HEK293 (cell line): ENCODE data around the gene MAGI1.

ENCODE experiments used
- CTCF ChIA-PET: fragments of 350-600 bp; formaldehyde crosslinking; extraction: SDS; loops from one replicate; lab custom pipeline; 2021; ENCODE audit warnings: antibody characterized with exemption; lab: Yijun Ruan, JAX
- POLR2A ChIA-PET: fragments of 300-600 bp; formaldehyde crosslinking; extraction: SDS; loops from one replicate; lab custom pipeline; 2020; ENCODE audit warnings: antibody characterized with exemption, inconsistent platforms; lab: Yijun Ruan, JAX
- H3K27ac ChIP-seq: fragments of 200-500 bp; sonication (Bioruptor generic); 2 replicates; pipeline ENCODE4 v1.5.1; 2014; ENCODE audit warnings: low read depth, low read length, control low read depth, inconsistent platforms; ENCODE audit errors: extremely low read depth
- H3K36me3 ChIP-seq, 2 experiments: fragments of 200-500 bp in 1 of 2; sonication (Bioruptor generic) in 1 of 2; 1 replicate in 1 of 2; 2 replicates in 1 of 2; pipeline ENCODE4 v1.5.1; 2014 to 2017; ENCODE audit warnings: inconsistent platforms in 2 of 2, low read length in 2 of 2; ENCODE audit not compliant: control insufficient read depth in 2 of 2, insufficient read depth in 1 of 2
- H3K4me1 ChIP-seq: fragments of 200-500 bp; sonication (Bioruptor generic); 2 replicates; pipeline ENCODE4 v1.5.1; 2014; ENCODE audit warnings: mild to moderate bottlenecking, low read length, inconsistent platforms; ENCODE audit not compliant: control insufficient read depth, insufficient read depth
- H3K4me3 ChIP-seq: 2 replicates; pipeline ENCODE4 v1.5.1; 2011; ENCODE audit warnings: low read depth, mild to moderate bottlenecking, control low read depth, low read length, moderate library complexity
- H3K9me3 ChIP-seq: fragments of 200-500 bp; sonication (Bioruptor generic); 2 replicates; pipeline ENCODE4 v1.5.1; 2014; ENCODE audit warnings: low read depth, low read length, inconsistent platforms; ENCODE audit not compliant: control insufficient read depth, insufficient read depth
- EGR2 ChIP-seq: fragments of 450-650 bp; formaldehyde crosslinking; IDR thresholded peaks from 2 replicates; pipeline ENCODE4 v1.5.1; 2016; ENCODE audit warnings: low read depth, missing biosample characterization, missing genetic modification characterization
- FEZF1 ChIP-seq: fragments of 450-650 bp; formaldehyde crosslinking; IDR thresholded peaks from 2 replicates; pipeline ENCODE4 v1.5.1; 2016; ENCODE audit warnings: missing biosample characterization, missing genetic modification characterization
- IKZF3 ChIP-seq: fragments of 450-650 bp; IDR thresholded peaks from 2 replicates; pipeline ENCODE4 v1.5.0; 2018; ENCODE audit warnings: missing biosample characterization, mild to moderate bottlenecking, missing genetic modification characterization, moderate library complexity
- KLF1 ChIP-seq: fragments of 450-650 bp; formaldehyde crosslinking; IDR thresholded peaks from 2 replicates; pipeline ENCODE4 v1.5.1; 2016; ENCODE audit warnings: missing biosample characterization, missing genetic modification characterization
- MZF1 ChIP-seq: fragments of 450-650 bp; formaldehyde crosslinking; IDR thresholded peaks from 2 replicates; pipeline ENCODE4 v1.5.1; 2017; ENCODE audit warnings: missing biosample characterization, missing genetic modification characterization, borderline replicate concordance
- OSR2 ChIP-seq: fragments of 450-650 bp; formaldehyde crosslinking; IDR thresholded peaks from 2 replicates; pipeline ENCODE4 v1.5.1; 2016; ENCODE audit warnings: missing biosample characterization, missing genetic modification characterization
- PRDM1 ChIP-seq: fragments of 450-650 bp; formaldehyde crosslinking; IDR thresholded peaks from 2 replicates; pipeline ENCODE4; 2016; ENCODE audit warnings: missing biosample characterization, missing genetic modification characterization
- SALL2 ChIP-seq: fragments of 450-650 bp; formaldehyde crosslinking; IDR thresholded peaks from 2 replicates; pipeline ENCODE4 v1.5.0; 2017; ENCODE audit warnings: missing biosample characterization, mild to moderate bottlenecking, missing genetic modification characterization, borderline replicate concordance
- SP3 ChIP-seq: fragments of 450-650 bp; formaldehyde crosslinking; IDR thresholded peaks from 2 replicates; pipeline ENCODE4 v1.5.1; 2016; ENCODE audit warnings: missing biosample characterization, missing genetic modification characterization
- SP7 ChIP-seq: fragments of 450-650 bp; formaldehyde crosslinking; IDR thresholded peaks from 2 replicates; pipeline ENCODE4 v1.5.1; 2016; ENCODE audit warnings: missing biosample characterization, missing genetic modification characterization
- WT1 ChIP-seq: fragments of 450-650 bp; formaldehyde crosslinking; IDR thresholded peaks from 2 replicates; pipeline ENCODE4 v1.5.1; 2016; ENCODE audit warnings: missing biosample characterization, missing genetic modification characterization
- ZFHX2 ChIP-seq: fragments of 450-650 bp; formaldehyde crosslinking; conservative IDR thresholded peaks from 2 replicates; pipeline ENCODE4 v1.5.1; 2016; ENCODE audit warnings: missing biosample characterization, missing genetic modification characterization
- ZNF112 ChIP-seq: fragments of 450-650 bp; formaldehyde crosslinking; IDR thresholded peaks from 2 replicates; pipeline ENCODE4 v1.5.0; 2017; ENCODE audit warnings: missing biosample characterization, missing genetic modification characterization
- ZNF175 ChIP-seq: fragments of 450-650 bp; formaldehyde crosslinking; IDR thresholded peaks from 2 replicates; pipeline ENCODE4 v1.5.1; 2016; ENCODE audit warnings: missing biosample characterization, missing genetic modification characterization
- ZNF292 ChIP-seq: fragments of 450-650 bp; formaldehyde crosslinking; IDR thresholded peaks from 2 replicates; pipeline ENCODE4 v1.5.1; 2016; ENCODE audit warnings: low read depth, missing biosample characterization, missing genetic modification characterization, borderline replicate concordance
- ZNF341 ChIP-seq: fragments of 450-650 bp; formaldehyde crosslinking; IDR thresholded peaks from 2 replicates; pipeline ENCODE4; 2016; ENCODE audit warnings: low read depth, missing biosample characterization, missing genetic modification characterization
- ZNF624 ChIP-seq: fragments of 450-650 bp; formaldehyde crosslinking; IDR thresholded peaks from 2 replicates; pipeline ENCODE4 v1.5.1; 2017; ENCODE audit warnings: missing biosample characterization, missing genetic modification characterization
- ZNF768 ChIP-seq: fragments of 450-650 bp; formaldehyde crosslinking; IDR thresholded peaks from 2 replicates; pipeline ENCODE4 v1.5.1; 2018; ENCODE audit warnings: missing biosample characterization, mild to moderate bottlenecking, missing genetic modification characterization
- ZNF785 ChIP-seq: fragments of 450-650 bp; formaldehyde crosslinking; IDR thresholded peaks from 2 replicates; pipeline ENCODE4 v1.5.1; 2016; ENCODE audit warnings: missing biosample characterization, missing genetic modification characterization
- ZNF792 ChIP-seq: fragments of 450-650 bp; formaldehyde crosslinking; IDR thresholded peaks from 2 replicates; pipeline ENCODE4 v1.5.1; 2016; ENCODE audit warnings: missing biosample characterization, missing genetic modification characterization
- ZXDB ChIP-seq: fragments of 450-650 bp; formaldehyde crosslinking; IDR thresholded peaks from 2 replicates; pipeline ENCODE4 v1.5.1; 2016; ENCODE audit warnings: missing biosample characterization, missing genetic modification characterization
- TF ChIP-seq, protein P1 (sequence below): fragments of 450-650 bp; formaldehyde crosslinking; IDR thresholded peaks from 2 replicates; pipeline ENCODE4 v1.5.1; 2017; ENCODE audit warnings: missing biosample characterization, missing genetic modification characterization
- TF ChIP-seq, protein P2 (sequence below): fragments of 450-650 bp; formaldehyde crosslinking; IDR thresholded peaks from 2 replicates; pipeline ENCODE4 v1.5.0; 2017; ENCODE audit warnings: missing biosample characterization, missing genetic modification characterization, borderline replicate concordance

Gene MAGI1

DNA sequence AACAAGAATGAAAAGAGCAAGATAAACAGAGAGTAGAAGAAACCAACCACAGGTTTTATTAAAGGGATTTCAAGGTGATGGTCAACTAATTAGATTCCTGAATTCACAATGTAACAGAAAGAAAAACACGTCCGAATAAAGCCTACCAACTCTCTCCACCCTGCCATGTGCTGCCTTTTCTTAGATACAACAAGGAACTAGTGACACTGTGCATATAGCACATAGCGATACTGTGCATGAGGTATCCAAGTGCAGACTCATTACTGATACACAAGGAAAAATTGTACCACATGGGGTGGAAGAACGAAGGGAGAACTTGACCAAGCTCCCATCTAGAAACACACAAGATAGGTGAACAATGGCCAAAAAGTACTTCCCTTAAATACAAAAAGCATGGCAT is 154.6 kb downstream of the MAGI1 start:
- no peaks in the 10 kb centered on the region for H3K9me3 ChIP-seq
- TF ChIP-seq FEZF1, result peak; percentile 22; the same call in 1 of the 2 replicates
- no peak for TF ChIP-seq OSR2
- TF ChIP-seq, all 188 proteins: peak for 1
- no peaks in the 10 kb centered on the region for H3K36me3 ChIP-seq
- no peak overlapping the region for H3K27ac ChIP-seq
- POLR2A ChIA-PET, result no interaction called here
- CTCF ChIA-PET, result no interaction called here
- peaks cover 4% of the 10 kb centered on the region; the same call in 1 of the 2 replicates for H3K4me1 ChIP-seq
- H3K4me3 ChIP-seq, result no peak overlapping the region

DNA sequence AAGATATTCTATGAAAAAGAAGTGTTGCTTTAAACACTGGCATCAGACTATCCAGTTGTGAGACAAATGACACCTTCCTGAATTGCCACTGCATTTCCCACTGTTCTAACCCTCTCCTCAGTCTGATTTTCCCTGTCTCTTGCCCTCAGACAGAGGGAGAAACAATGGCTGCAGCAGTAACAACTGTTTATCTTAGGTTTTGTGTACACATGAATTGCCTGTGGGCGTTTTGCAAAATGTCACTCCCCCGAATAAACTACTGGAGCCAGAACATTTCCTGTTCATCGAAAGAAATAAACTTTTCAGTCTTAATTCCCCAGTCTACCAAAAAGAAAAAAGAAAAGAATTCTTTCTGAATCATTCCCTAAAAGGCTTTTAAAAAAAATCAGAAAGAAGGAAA is 155.1 kb downstream of the MAGI1 start:
- Histone ChIP-seq H3K9me3 (no peaks in the 10 kb centered on the region), H3K27ac (no peak overlapping the region), H3K4me3 (no peak overlapping the region), H3K36me3 (no peaks in the 10 kb centered on the region), H3K4me1 (peaks cover 4% of the 10 kb centered on the region; the same call in 1 of the 2 replicates)
- TF ChIP-seq ZFHX2 (tag by site-specific recombination), result peak; percentile 53
- 0 out of 2 replicates have a peak, but pooled peaks have one; percentile 20 for TF ChIP-seq OSR2
- peak; percentile 32; the same call in 1 of the 2 replicates for TF ChIP-seq EGR2
- TF ChIP-seq IKZF3 (tag by site-specific recombination), result 0 out of 2 replicates have a peak, but pooled peaks have one; percentile 16
- no peak for TF ChIP-seq SALL2 (tag by site-specific recombination)
- POLR2A ChIA-PET, result no interaction called here
- CTCF ChIA-PET, result no interaction called here

DNA sequence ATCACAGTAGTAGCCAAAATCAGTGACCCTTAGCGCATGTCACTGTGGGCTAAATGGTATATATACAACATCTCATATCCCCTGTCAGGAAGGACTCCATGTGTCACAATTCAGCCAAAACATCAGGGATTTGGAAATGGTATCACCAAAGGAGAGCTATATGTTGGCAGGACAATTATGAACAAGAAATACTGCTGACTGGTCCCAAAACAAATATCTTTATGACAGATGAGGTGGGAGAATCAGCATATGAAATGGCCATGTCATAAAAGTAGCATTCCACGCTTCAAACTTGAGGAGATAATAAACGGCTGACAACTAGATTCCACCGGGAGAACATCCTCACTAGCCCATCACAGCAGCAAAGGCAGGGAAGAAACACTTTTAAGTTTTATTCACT is 158.4 kb downstream of the MAGI1 start:
- ChIA-PET CTCF (interaction anchor here (0.6 kb wide), 1 partner anchor 15 kb away, joined by 3 read pairs; no protein-coding TSS in a partner anchor), POLR2A (no interaction called here)
- no peak overlapping the region for H3K4me3 ChIP-seq
- peaks cover 4% of the 10 kb centered on the region; the same call in 1 of the 2 replicates for H3K4me1 ChIP-seq
- H3K9me3 ChIP-seq, result no peaks in the 10 kb centered on the region
- TF ChIP-seq EGR2 (peak; percentile 8; the same call in 1 of the 2 replicates), MZF1 (tag by site-specific recombination) (no peak), WT1 (no peak)
- TF ChIP-seq, protein P1, sequence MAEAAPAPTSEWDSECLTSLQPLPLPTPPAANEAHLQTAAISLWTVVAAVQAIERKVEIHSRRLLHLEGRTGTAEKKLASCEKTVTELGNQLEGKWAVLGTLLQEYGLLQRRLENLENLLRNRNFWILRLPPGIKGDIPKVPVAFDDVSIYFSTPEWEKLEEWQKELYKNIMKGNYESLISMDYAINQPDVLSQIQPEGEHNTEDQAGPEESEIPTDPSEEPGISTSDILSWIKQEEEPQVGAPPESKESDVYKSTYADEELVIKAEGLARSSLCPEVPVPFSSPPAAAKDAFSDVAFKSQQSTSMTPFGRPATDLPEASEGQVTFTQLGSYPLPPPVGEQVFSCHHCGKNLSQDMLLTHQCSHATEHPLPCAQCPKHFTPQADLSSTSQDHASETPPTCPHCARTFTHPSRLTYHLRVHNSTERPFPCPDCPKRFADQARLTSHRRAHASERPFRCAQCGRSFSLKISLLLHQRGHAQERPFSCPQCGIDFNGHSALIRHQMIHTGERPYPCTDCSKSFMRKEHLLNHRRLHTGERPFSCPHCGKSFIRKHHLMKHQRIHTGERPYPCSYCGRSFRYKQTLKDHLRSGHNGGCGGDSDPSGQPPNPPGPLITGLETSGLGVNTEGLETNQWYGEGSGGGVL (tag by site-specific recombination), result no peak
- H3K27ac ChIP-seq, result no peak overlapping the region
- H3K36me3 ChIP-seq, result no peaks in the 10 kb centered on the region

DNA sequence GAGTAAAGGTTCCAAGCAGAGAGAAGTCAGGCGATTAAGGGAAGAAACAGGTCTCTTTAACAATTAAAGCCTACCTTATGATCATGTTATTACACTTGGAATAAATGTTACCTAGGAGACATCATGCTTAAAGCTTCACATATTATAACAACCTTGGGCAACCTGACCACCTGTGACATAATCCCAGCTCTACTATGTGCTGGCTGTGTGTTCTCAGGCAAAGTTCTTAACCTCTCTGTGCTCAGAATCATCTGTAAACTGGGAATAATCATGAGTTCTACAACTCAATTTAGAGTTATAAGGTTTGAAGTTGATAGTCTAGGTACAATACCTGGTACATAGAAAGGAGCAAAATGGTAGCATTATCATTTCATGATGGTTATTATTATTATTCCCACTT is 159.3 kb downstream of the MAGI1 start:
- no peaks in the 10 kb centered on the region for H3K36me3 ChIP-seq
- TF ChIP-seq SP7 (tag by site-specific recombination) (no peak), ZNF768 (tag by site-specific recombination) (peak; percentile 42; the same call in 1 of the 2 replicates)
- TF ChIP-seq, all 188 proteins: peak for 1
- H3K27ac ChIP-seq, result no peak overlapping the region
- ChIA-PET CTCF (no interaction called here), POLR2A (no interaction called here)
- peaks cover 4% of the 10 kb centered on the region; the same call in 1 of the 2 replicates for H3K4me1 ChIP-seq
- H3K4me3 ChIP-seq, result no peak overlapping the region
- no peaks in the 10 kb centered on the region for H3K9me3 ChIP-seq

DNA sequence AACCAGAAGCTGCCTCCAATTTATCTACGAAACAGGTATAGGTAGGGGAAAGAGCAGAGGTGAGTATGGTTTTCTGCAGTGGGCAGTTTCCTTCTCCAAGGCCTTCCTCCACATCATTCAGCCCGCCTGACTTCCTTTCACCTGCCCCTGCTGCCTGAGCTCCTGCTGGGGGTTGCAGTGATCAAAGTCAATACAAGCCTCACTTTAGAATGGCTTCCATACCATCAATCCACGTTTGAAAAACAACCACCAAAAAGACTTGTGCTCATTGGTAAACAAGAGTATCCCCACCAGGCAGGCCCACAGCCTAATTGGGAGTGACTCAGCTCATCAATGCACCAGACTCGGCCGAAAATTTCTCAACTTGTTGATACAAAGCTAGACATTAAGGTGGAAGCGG is 159.9 kb downstream of the MAGI1 start:
- no peak overlapping the region for H3K27ac ChIP-seq
- no peaks in the 10 kb centered on the region for H3K9me3 ChIP-seq
- POLR2A ChIA-PET, result no interaction called here
- CTCF ChIA-PET, result no interaction called here
- H3K4me1 ChIP-seq, result peaks cover 4% of the 10 kb centered on the region; the same call in 1 of the 2 replicates
- no peak overlapping the region for H3K4me3 ChIP-seq
- no peaks in the 10 kb centered on the region for H3K36me3 ChIP-seq
- no peak for TF ChIP-seq KLF1 (tag by site-specific recombination)
- TF ChIP-seq ZNF792, result no peak
- no peak for TF ChIP-seq ZNF624 (tag by site-specific recombination)
- no peak for TF ChIP-seq ZNF292 (tag by site-specific recombination)
- TF ChIP-seq, protein P2, sequence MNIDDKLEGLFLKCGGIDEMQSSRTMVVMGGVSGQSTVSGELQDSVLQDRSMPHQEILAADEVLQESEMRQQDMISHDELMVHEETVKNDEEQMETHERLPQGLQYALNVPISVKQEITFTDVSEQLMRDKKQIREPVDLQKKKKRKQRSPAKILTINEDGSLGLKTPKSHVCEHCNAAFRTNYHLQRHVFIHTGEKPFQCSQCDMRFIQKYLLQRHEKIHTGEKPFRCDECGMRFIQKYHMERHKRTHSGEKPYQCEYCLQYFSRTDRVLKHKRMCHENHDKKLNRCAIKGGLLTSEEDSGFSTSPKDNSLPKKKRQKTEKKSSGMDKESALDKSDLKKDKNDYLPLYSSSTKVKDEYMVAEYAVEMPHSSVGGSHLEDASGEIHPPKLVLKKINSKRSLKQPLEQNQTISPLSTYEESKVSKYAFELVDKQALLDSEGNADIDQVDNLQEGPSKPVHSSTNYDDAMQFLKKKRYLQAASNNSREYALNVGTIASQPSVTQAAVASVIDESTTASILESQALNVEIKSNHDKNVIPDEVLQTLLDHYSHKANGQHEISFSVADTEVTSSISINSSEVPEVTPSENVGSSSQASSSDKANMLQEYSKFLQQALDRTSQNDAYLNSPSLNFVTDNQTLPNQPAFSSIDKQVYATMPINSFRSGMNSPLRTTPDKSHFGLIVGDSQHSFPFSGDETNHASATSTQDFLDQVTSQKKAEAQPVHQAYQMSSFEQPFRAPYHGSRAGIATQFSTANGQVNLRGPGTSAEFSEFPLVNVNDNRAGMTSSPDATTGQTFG, result no peak
- no peak for TF ChIP-seq ZNF175
- TF ChIP-seq ZXDB (tag by site-specific recombination), result no peak
- no peak for TF ChIP-seq PRDM1
- TF ChIP-seq ZNF341, result no peak
- no peak for TF ChIP-seq SP3 (tag by site-specific recombination)
- no peak for TF ChIP-seq ZNF785
- no peak for TF ChIP-seq EGR2
- TF ChIP-seq ZNF112 (tag by site-specific recombination), result no peak
